ENCODE measurements around the gene YY1AP1. TPM values are rescaled to one million over a fixed set of nuclear protein-coding genes. Genes with fewer than 3 reads are reported as not detected.
"Not testable (repeated sequence)": the region's sequence is repeated elsewhere in the genome, so short reads cannot be mapped to it uniquely, and the experiment has no call there.

Gene YY1AP1
- total and polyA plus RNA-seq, 2 donors (not counting 1 experiment from before 2014, with no cell fraction given): 70.8 to 86.4 TPM

GRCh38 chr1:155640367-155640766 lies 48.2 kb downstream of the YY1AP1 start:
- no peaks in the 10 kb centered on the region for H3K27me3 ChIP-seq (ENCODE audit: control insufficient read depth, insufficient read depth, low read length)

GRCh38 chr1:155636397-155637153 lies 52.0 kb downstream of the YY1AP1 start:
- no peak overlapping the region for H3K9ac ChIP-seq (ENCODE audit: insufficient read depth, low read length)
- no peak overlapping the region for H2AFZ ChIP-seq (ENCODE audit: low read length)
- H3K4me1 ChIP-seq (ENCODE audit: control insufficient read depth, extremely low read depth, insufficient read depth, low read length): no peaks in the 10 kb centered on the region
- DNase-seq (ENCODE audit: low read depth in 2 of 2): no peak
- H4K20me1 ChIP-seq (ENCODE audit: control insufficient read depth, extremely low read depth, insufficient read depth, low read length): no peaks in the 10 kb centered on the region
- H3K4me2 ChIP-seq (ENCODE audit: extremely low read depth, insufficient read depth, low read length): no peak overlapping the region
- no peak overlapping the region for H3K27ac ChIP-seq (ENCODE audit: insufficient read depth, low read length)
- H3K4me3 ChIP-seq (replicated peaks in 1 of 4; ENCODE audit: control extremely low read depth in 1 of 4, insufficient read depth in 1 of 4, low read depth in 3 of 4, low read length in 4 of 4): no peak overlapping the region
- TF ChIP-seq CTCF (conservative IDR thresholded peaks at IDR 0.05 in 1 of 2, IDR thresholded peaks at IDR 0.05 in 1 of 2; ENCODE audit: low read depth in 1 of 2, low read length in 2 of 2): no peak
- TF ChIP-seq EZH2 (IDR thresholded peaks at IDR 0.05; ENCODE audit: low read length, missing control alignments): no peak
- H3K36me3 ChIP-seq (ENCODE audit: control insufficient read depth, insufficient read depth, low read length): no peaks in the 10 kb centered on the region
- no peaks in the 10 kb centered on the region for H3K79me2 ChIP-seq (ENCODE audit: control insufficient read depth, insufficient read depth, low read length)
- H3K27me3 ChIP-seq (ENCODE audit: control insufficient read depth, insufficient read depth, low read length): no peaks in the 10 kb centered on the region
- no peaks in the 10 kb centered on the region for H3K9me3 ChIP-seq (ENCODE audit: control insufficient read depth, insufficient read depth, low read depth, low read length)

More at GRCh38 chr1:155640367-155640766, 48.2 kb downstream of the YY1AP1 start:
- Histone ChIP-seq H3K9ac (ENCODE audit: insufficient read depth, low read length) (no peak overlapping the region), H4K20me1 (ENCODE audit: control insufficient read depth, extremely low read depth, insufficient read depth, low read length) (no peaks in the 10 kb centered on the region), H3K27ac (ENCODE audit: insufficient read depth, low read length) (no peak overlapping the region), H3K4me1 (ENCODE audit: control insufficient read depth, extremely low read depth, insufficient read depth, low read length) (no peaks in the 10 kb centered on the region), H3K79me2 (ENCODE audit: control insufficient read depth, insufficient read depth, low read length) (no peaks in the 10 kb centered on the region), H3K4me3 (replicated peaks in 1 of 4; ENCODE audit: control extremely low read depth in 1 of 4, insufficient read depth in 1 of 4, low read depth in 3 of 4, low read length in 4 of 4) (no peak overlapping the region), H3K9me3 (ENCODE audit: control insufficient read depth, insufficient read depth, low read depth, low read length) (no peaks in the 10 kb centered on the region), H3K4me2 (ENCODE audit: extremely low read depth, insufficient read depth, low read length) (no peak overlapping the region), H2AFZ (ENCODE audit: low read length) (no peak overlapping the region), H3K36me3 (ENCODE audit: control insufficient read depth, insufficient read depth, low read length) (no peaks in the 10 kb centered on the region)
- no peak for DNase-seq (ENCODE audit: low read depth in 2 of 2)
- TF ChIP-seq CTCF (conservative IDR thresholded peaks at IDR 0.05 in 1 of 2, IDR thresholded peaks at IDR 0.05 in 1 of 2; ENCODE audit: low read depth in 1 of 2, low read length in 2 of 2): no peak
- TF ChIP-seq EZH2 (IDR thresholded peaks at IDR 0.05; ENCODE audit: low read length, missing control alignments): no peak

GRCh38 chr1:155626428-155626827 lies 62.1 kb downstream of the YY1AP1 start:
- not testable (repeated sequence) for H3K36me3 ChIP-seq (ENCODE audit: control insufficient read depth, insufficient read depth, low read length); H3K4me2 ChIP-seq (ENCODE audit: extremely low read depth, insufficient read depth, low read length); H3K9ac ChIP-seq (ENCODE audit: insufficient read depth, low read length); H3K4me3 ChIP-seq (replicated peaks in 1 of 4; ENCODE audit: control extremely low read depth in 1 of 4, insufficient read depth in 1 of 4, low read depth in 3 of 4, low read length in 4 of 4); DNase-seq (ENCODE audit: low read depth in 2 of 2); H3K9me3 ChIP-seq (ENCODE audit: control insufficient read depth, insufficient read depth, low read depth, low read length); H2AFZ ChIP-seq (ENCODE audit: low read length); H3K27ac ChIP-seq (ENCODE audit: insufficient read depth, low read length); H3K79me2 ChIP-seq (ENCODE audit: control insufficient read depth, insufficient read depth, low read length); H4K20me1 ChIP-seq (ENCODE audit: control insufficient read depth, extremely low read depth, insufficient read depth, low read length); H3K4me1 ChIP-seq (ENCODE audit: control insufficient read depth, extremely low read depth, insufficient read depth, low read length); H3K27me3 ChIP-seq (ENCODE audit: control insufficient read depth, insufficient read depth, low read length)

Measured in fibroblast of lung (primary cell).